Parathyroid adenoma (tissue), 2 donors: ENCODE data around the gene VPS18.

Experiments
- H2AFZ ChIP-seq: fragments of 300-600 bp; sonication (generic); one replicate; pipeline ENCODE4 v1.7.0; 2017; ENCODE audit warnings: antibody characterized with exemption, mild to moderate bottlenecking
- H3K27ac ChIP-seq: fragments of 300-600 bp; sonication (generic); one replicate; pipeline ENCODE4 v1.7.0; 2017
- H3K27me3 ChIP-seq: fragments of 300-600 bp; sonication (generic); one replicate; pipeline ENCODE4 v1.7.0; 2017; ENCODE audit warnings: low read length; ENCODE audit not compliant: control insufficient read depth, insufficient read depth
- H3K36me3 ChIP-seq: fragments of 300-600 bp; sonication (generic); one replicate; pipeline ENCODE4 v1.7.0; 2017; ENCODE audit warnings: low read length; ENCODE audit not compliant: control insufficient read depth, insufficient read depth
- H3K4me1 ChIP-seq: fragments of 300-600 bp; sonication (generic); one replicate; pipeline ENCODE4 v1.7.0; 2017; ENCODE audit warnings: control low read depth
- H3K4me2 ChIP-seq: fragments of 300-600 bp; sonication (generic); one replicate; pipeline ENCODE4 v1.7.0; 2017; ENCODE audit warnings: low read length
- H3K4me3 ChIP-seq: fragments of 300-600 bp; sonication (generic); one replicate; pipeline ENCODE4 v1.7.0; 2017; ENCODE audit warnings: low read depth, low read length
- H3K79me2 ChIP-seq: fragments of 300-600 bp; sonication (generic); one replicate; pipeline ENCODE4 v1.7.0; 2017; ENCODE audit warnings: control low read depth
- H3K9ac ChIP-seq: fragments of 300-600 bp; sonication (generic); one replicate; pipeline ENCODE4 v1.7.0; 2017; ENCODE audit warnings: mild to moderate bottlenecking
- H3K9me3 ChIP-seq: fragments of 300-600 bp; sonication (generic); one replicate; pipeline ENCODE4 v1.7.0; 2017; ENCODE audit warnings: low read length; ENCODE audit not compliant: control insufficient read depth
- CTCF ChIP-seq: fragments of 300-600 bp; sonication (generic); IDR thresholded peaks from one replicate; pipeline ENCODE4 v1.7.0; 2017; ENCODE audit warnings: antibody characterized with exemption, mild to moderate bottlenecking
- donor health status: primary hyperparathyroidism.

VPS18 gene

GRCh38 chr15:40944510-40945296 lies 50.5 kb downstream of the VPS18 start:
- no peak overlapping the region for H3K9ac ChIP-seq
- H3K27me3 ChIP-seq: no peaks in the 10 kb centered on the region
- no peak overlapping the region for H3K4me3 ChIP-seq

GRCh38 chr15:40948706-40949473 lies 54.6 kb downstream of the VPS18 start:
- TF ChIP-seq CTCF: no peak
- no peak overlapping the region for H3K4me3 ChIP-seq
- no peak overlapping the region for H2AFZ ChIP-seq
- H3K27ac ChIP-seq: no peak overlapping the region
- H3K9ac ChIP-seq: no peak overlapping the region
- H3K4me1 ChIP-seq: no peaks in the 10 kb centered on the region
- no peaks in the 10 kb centered on the region for H3K36me3 ChIP-seq
- no peaks in the 10 kb centered on the region for H3K9me3 ChIP-seq
- H3K27me3 ChIP-seq: no peaks in the 10 kb centered on the region
- H3K4me2 ChIP-seq: no peak overlapping the region
- H3K79me2 ChIP-seq: no peaks in the 10 kb centered on the region

More at GRCh38 chr15:40944510-40945296, 50.5 kb downstream of the VPS18 start:
- H3K79me2 ChIP-seq: no peaks in the 10 kb centered on the region
- TF ChIP-seq CTCF: no peak
- no peaks in the 10 kb centered on the region for H3K9me3 ChIP-seq
- no peak overlapping the region for H2AFZ ChIP-seq
- H3K36me3 ChIP-seq: no peaks in the 10 kb centered on the region
- H3K4me2 ChIP-seq: no peak overlapping the region
- no peak overlapping the region for H3K27ac ChIP-seq
- H3K4me1 ChIP-seq: peaks cover 2% of the 10 kb centered on the region

GRCh38 chr15:40949756-40950207 lies 55.5 kb downstream of the VPS18 start:
- H3K4me2 ChIP-seq: no peak overlapping the region
- H3K4me1 ChIP-seq: no peaks in the 10 kb centered on the region
- no peak overlapping the region for H3K4me3 ChIP-seq
- no peak overlapping the region for H3K27ac ChIP-seq
- TF ChIP-seq CTCF: no peak
- H3K9ac ChIP-seq: no peak overlapping the region
- no peaks in the 10 kb centered on the region for H3K79me2 ChIP-seq
- no peak overlapping the region for H2AFZ ChIP-seq
- H3K27me3 ChIP-seq: no peaks in the 10 kb centered on the region
- H3K9me3 ChIP-seq: no peaks in the 10 kb centered on the region
- H3K36me3 ChIP-seq: no peaks in the 10 kb centered on the region

- no peaks in the 10 kb centered on the region for H3K9me3 ChIP-seq
- H3K9ac ChIP-seq: no peak overlapping the region
- no peaks in the 10 kb centered on the region for H3K36me3 ChIP-seq
- peaks cover 4% of the 10 kb centered on the region for H3K4me1 ChIP-seq
- H3K4me3 ChIP-seq: no peak overlapping the region
- no peaks in the 10 kb centered on the region for H3K27me3 ChIP-seq
- no peak overlapping the region for H3K4me2 ChIP-seq
- H2AFZ ChIP-seq: no peak overlapping the region
- no peaks in the 10 kb centered on the region for H3K79me2 ChIP-seq
- no peak overlapping the region for H3K27ac ChIP-seq
- no peak for TF ChIP-seq CTCF
Observed at GRCh38 chr15:40951764-40952163, 57.5 kb downstream of the VPS18 start.
